Measurements from ENCODE around the gene PIK3R4.

The PIK3R4 gene

DNA sequence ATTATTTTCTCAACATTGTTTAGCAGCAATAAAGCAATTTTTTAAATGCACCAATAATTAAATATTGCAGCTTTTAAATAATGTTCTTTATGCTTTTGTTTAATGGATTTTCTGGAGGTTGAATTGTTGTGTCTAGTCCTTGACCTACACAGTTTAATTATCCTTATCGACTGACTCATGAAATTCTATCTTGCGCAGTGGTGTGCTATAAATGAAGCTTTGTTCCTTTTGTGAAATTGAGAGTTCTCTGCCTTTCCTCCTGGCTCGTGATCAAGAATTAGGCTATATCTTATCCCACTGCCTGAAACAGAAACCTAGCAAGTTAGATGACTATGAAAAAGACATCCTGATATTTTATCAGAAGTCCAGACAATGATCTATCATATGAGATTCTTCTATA, 37.0 kb upstream of the PIK3R4 start:
- in situ Hi-C loops (cut with MboI; ENCODE audit: low sequenced_read_pairs, unreplicated experiment): no loop called here
- TF ChIP-seq, protein P1, sequence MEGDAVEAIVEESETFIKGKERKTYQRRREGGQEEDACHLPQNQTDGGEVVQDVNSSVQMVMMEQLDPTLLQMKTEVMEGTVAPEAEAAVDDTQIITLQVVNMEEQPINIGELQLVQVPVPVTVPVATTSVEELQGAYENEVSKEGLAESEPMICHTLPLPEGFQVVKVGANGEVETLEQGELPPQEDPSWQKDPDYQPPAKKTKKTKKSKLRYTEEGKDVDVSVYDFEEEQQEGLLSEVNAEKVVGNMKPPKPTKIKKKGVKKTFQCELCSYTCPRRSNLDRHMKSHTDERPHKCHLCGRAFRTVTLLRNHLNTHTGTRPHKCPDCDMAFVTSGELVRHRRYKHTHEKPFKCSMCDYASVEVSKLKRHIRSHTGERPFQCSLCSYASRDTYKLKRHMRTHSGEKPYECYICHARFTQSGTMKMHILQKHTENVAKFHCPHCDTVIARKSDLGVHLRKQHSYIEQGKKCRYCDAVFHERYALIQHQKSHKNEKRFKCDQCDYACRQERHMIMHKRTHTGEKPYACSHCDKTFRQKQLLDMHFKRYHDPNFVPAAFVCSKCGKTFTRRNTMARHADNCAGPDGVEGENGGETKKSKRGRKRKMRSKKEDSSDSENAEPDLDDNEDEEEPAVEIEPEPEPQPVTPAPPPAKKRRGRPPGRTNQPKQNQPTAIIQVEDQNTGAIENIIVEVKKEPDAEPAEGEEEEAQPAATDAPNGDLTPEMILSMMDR (IDR thresholded peaks at IDR 0.05; ENCODE audit: borderline replicate concordance, control extremely low read depth, extremely low read depth, insufficient read depth, missing control alignments): no peak
- no peak for DNase-seq (ENCODE audit: low spot score)

DNA sequence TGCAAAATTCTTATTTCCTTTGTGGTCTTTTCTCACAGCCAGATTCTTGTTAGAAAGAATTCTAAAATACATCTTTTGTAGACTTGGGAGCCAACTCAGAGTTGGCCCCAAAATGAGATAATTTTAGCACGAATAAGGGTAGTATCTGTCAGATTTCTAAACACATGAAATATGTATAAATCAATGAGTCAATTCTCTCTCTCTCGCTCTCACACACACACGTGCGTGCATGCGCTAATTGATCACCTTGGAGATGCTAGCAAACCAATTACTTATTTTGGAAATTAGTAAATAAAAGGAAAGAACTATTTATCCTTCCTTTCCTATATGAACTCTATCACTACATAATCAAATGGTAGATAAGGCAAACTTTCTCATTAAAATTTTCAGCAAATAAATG, 32.9 kb upstream of the PIK3R4 start:
- TF ChIP-seq, protein P1 (IDR thresholded peaks at IDR 0.05; ENCODE audit: borderline replicate concordance, control extremely low read depth, extremely low read depth, insufficient read depth, missing control alignments): no peak
- no peak for DNase-seq (ENCODE audit: low spot score)
- in situ Hi-C loops (cut with MboI; ENCODE audit: low sequenced_read_pairs, unreplicated experiment): no loop called here

DNA sequence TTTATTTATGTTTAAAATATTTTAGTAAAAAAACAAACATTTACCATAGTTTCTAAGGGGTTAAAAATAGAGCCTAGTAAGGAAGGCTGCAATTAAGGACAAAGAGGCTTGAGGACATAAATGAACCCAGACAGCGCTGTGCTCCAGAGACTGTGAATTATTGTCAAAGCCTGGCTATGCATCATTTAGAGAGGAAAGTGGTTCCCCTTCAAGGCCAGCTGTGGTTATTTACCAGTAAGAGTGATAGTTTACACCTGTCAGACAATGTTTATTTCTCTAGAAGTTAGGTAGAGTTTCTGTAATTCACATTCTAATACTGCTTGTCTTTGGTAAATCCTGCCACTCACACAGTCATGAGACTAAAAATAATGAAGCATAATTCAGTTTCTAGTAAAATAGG, 32.4 kb upstream of the PIK3R4 start:
- in situ Hi-C loops (cut with MboI; ENCODE audit: low sequenced_read_pairs, unreplicated experiment): no loop called here
- TF ChIP-seq, protein P1 (IDR thresholded peaks at IDR 0.05; ENCODE audit: borderline replicate concordance, control extremely low read depth, extremely low read depth, insufficient read depth, missing control alignments): no peak
- peak; percentile 37 for DNase-seq (ENCODE audit: low spot score)

DNA sequence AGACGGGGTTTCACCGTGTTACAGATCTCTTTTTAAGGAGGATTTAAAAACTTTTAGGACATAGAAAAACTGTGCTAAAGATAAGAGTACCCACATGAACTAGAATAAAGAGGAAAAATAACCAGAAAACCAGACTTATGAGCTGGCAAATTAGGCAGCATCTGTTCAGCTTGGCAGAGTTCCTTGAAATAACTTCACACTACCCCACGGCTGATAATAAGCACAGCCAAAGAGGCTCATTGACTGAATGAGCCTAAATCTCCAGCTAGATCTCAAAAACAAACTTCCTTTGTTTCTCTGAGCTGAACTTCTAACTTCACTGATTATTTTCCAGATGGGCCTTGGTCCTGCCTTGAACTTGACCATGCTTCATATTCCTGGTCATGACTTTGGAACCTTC, 26.7 kb upstream of the PIK3R4 start:
- in situ Hi-C loops (cut with MboI; ENCODE audit: low sequenced_read_pairs, unreplicated experiment): loop anchor here (25.0 kb wide), 1 partner anchor 239 kb away; no protein-coding TSS in a partner anchor
- DNase-seq (ENCODE audit: low spot score): no peak
- TF ChIP-seq, protein P1 (IDR thresholded peaks at IDR 0.05; ENCODE audit: borderline replicate concordance, control extremely low read depth, extremely low read depth, insufficient read depth, missing control alignments): no peak

DNA sequence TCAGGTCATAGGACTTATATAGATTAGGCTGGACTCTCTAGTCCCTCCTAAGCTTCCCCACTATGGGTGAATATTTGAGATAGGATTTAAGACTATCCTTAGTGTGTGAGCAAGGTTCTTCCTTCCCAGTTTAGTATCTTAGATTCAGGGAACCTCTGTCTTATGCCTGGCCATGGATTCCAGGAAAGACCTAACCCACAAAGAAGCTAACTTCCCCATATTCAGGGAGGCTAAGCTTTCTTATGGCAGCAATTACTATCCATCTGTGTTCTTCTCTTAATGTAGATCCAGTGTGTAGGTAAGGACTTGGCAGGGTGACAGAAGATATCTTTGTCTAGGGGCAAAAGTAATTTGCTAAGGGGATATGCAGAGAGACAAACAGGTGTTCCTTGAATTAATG, 25.5 kb upstream of the PIK3R4 start:
- in situ Hi-C loops (cut with MboI; ENCODE audit: low sequenced_read_pairs, unreplicated experiment): loop anchor here (25.0 kb wide), 1 partner anchor 240 kb away; no protein-coding TSS in a partner anchor
- TF ChIP-seq, protein P1 (IDR thresholded peaks at IDR 0.05; ENCODE audit: borderline replicate concordance, control extremely low read depth, extremely low read depth, insufficient read depth, missing control alignments): no peak
- DNase-seq (ENCODE audit: low spot score): no peak

DNA sequence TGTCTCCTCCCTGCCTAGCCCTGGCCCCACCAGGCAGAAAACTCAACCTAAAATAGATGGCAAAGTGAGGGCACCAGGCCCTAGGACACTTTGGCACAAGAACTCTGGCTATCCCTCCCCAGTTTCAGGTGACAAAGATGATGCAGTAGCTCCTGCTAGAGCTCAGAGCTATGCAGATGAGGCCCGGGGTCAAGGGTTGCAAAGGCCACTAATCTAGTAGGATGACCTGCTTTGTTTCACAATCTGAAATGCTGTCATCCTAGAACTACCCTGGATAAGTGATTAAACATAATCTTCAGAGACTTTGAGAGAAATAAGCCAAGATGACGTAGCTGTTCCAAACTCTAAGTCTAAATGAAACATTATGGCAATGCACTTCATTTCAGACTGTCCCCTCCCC, 24.0 kb upstream of the PIK3R4 start:
- no peak for DNase-seq (ENCODE audit: low spot score)
- in situ Hi-C loops (cut with MboI; ENCODE audit: low sequenced_read_pairs, unreplicated experiment): loop anchor here (25.0 kb wide), 1 partner anchor 242 kb away; no protein-coding TSS in a partner anchor
- TF ChIP-seq, protein P1 (IDR thresholded peaks at IDR 0.05; ENCODE audit: borderline replicate concordance, control extremely low read depth, extremely low read depth, insufficient read depth, missing control alignments): no peak
